Upper lobe of left lung (tissue), 6 donors: ENCODE results near the gene PCIF1. TPM values are rescaled to one million over a fixed set of nuclear protein-coding genes. Genes with fewer than 3 reads are reported as not detected.

Source experiments
- ATAC-seq, 2 donors: fragments of 200-7000 bp; cut with Tn5 transposase; one replicate each; pipeline ENCODE4 v1.9.1; 2022; ENCODE audit warnings: mild to moderate bottlenecking in 2 of 2, moderate library complexity in 2 of 2; ENCODE audit not compliant: low FRiP score in 2 of 2
- DNase-seq, 2 donors: peaks; one replicate each; pipeline ENCODE4 v3.0.0-alpha.2; 2019 to 2020
- H3K27ac ChIP-seq, 4 donors: fragments of 200-600 bp; sonication (generic); one replicate each; pipeline ENCODE4 v1.5.1; 2016 to 2019
- H3K27me3 ChIP-seq, 4 donors: fragments of 200-600 bp; sonication (generic); one replicate each; pipeline ENCODE4 v1.5.1; 2017 to 2019
- H3K36me3 ChIP-seq, 4 donors: fragments of 200-600 bp; sonication (generic); one replicate each; pipeline ENCODE4 v1.5.1; 2016 to 2019
- H3K4me1 ChIP-seq, 4 donors: fragments of 200-600 bp; sonication (generic); one replicate each; pipeline ENCODE4 v1.5.1; 2018 to 2019
- H3K4me3 ChIP-seq, 4 donors: fragments of 200-600 bp; sonication (generic); one replicate each; pipeline ENCODE4 v1.5.1; 2017 to 2019; ENCODE audit warnings: mild to moderate bottlenecking in 2 of 4, moderate library complexity in 1 of 4
- H3K9me3 ChIP-seq, 4 donors: fragments of 200-600 bp; sonication (generic); one replicate each; pipeline ENCODE4 v1.5.1; 2018 to 2019
- CTCF ChIP-seq, 6 experiments: fragments of 450-650 bp in 4 of 6; fragments of 200-600 bp in 2 of 6; sonication (generic) in 2 of 6; IDR thresholded peaks; one replicate each; pipeline ENCODE4 v1.5.1; 2016 to 2019; ENCODE audit warnings: antibody characterized with exemption in 6 of 6
- EP300 ChIP-seq, 4 donors: sonication (generic); formaldehyde crosslinking; IDR thresholded peaks; one replicate each; pipeline ENCODE4 v1.5.1; 2017; ENCODE audit warnings: antibody characterized with exemption in 4 of 4, control low read depth in 2 of 4
- POLR2A ChIP-seq, 4 donors: fragments of 450-650 bp; IDR thresholded peaks; one replicate each; pipeline ENCODE4 v1.5.1; 2016 to 2017; ENCODE audit warnings: antibody characterized with exemption in 4 of 4, mild to moderate bottlenecking in 2 of 4
- POLR2AphosphoS5 ChIP-seq, 2 donors: sonication (generic); formaldehyde crosslinking; IDR thresholded peaks; one replicate each; pipeline ENCODE4 v1.5.1; 2017; ENCODE audit warnings: antibody characterized with exemption in 2 of 2
- WGBS, 2 donors: methylation state at CpG; one replicate each; pipeline ENCODE4 v1.1.5; 2017 to 2018; 5-methylcytosine and 5-hydroxymethylcytosine counted together
- total RNA-seq, 6 donors: library from RNA; depleted of rRNA in 4 of 6; stranded (reverse); fragments of >200 nt in 4 of 6; gene quantifications; one replicate each; pipeline versions ENCODE4 v1.1.0 to v1.2.1, GENCODE V29; 2016 to 2021
- donor health status: DM: no; HTN: no; CAD: no; lungs with moderate emphysema.
- donor health status: DM: no; HTN: yes; CAD: no; lungs with severe emphysema.

PCIF1 gene
- total RNA-seq, 6 donors from 2014 or later: 41.7 to 59.7 (median 47.1) TPM

- TF ChIP-seq EP300 (IDR thresholded peaks at IDR 0.05) (no peak), POLR2AphosphoS5 (IDR thresholded peaks at IDR 0.05) (no peak), CTCF (IDR thresholded peaks at IDR 0.05) (no peak), POLR2A (IDR thresholded peaks at IDR 0.05) (no peak)
- Histone ChIP-seq H3K9me3 (no peaks in the 10 kb centered on the region), H3K4me1 (peaks cover 18 to 44% (median 29%) of the 10 kb centered on the region in 4 donors), H3K4me3 (peak overlapping the region in 3 of 4 donors; percentile 44 to 51 (median 48)), H3K27me3 (no peaks in the 10 kb centered on the region), H3K36me3 (peaks cover 0 to 4% (median 0%) of the 10 kb centered on the region in 4 donors), H3K27ac (peak overlapping the region; percentile 54 to 86 (median 77))
- ATAC-seq (no peak), DNase-seq (no peak)
- 19 to 24% methylated on average over 3 to 4 of the region's 4 CpGs for WGBS, 2 donors
These were observed 22.2 kb upstream of the PCIF1 start for GRCh38 chr20:45912344-45912682.

- 49 to 54% methylated on average over 5 of the region's 5 CpGs for WGBS, 2 donors
- ATAC-seq: no peak
- H3K4me1 ChIP-seq: peaks cover 20 to 49% (median 30%) of the 10 kb centered on the region in 4 donors
These were observed 21.4 kb upstream of the PCIF1 start for GRCh38 chr20:45913116-45913515.

GRCh38 chr20:45917790-45918141 lies 16.7 kb upstream of the PCIF1 start:
- Histone ChIP-seq H3K9me3 (no peaks in the 10 kb centered on the region), H3K4me3 (no peak overlapping the region), H3K36me3 (no peaks in the 10 kb centered on the region), H3K27me3 (no peaks in the 10 kb centered on the region), H3K27ac (peak overlapping the region; percentile 49 to 84 (median 65)), H3K4me1 (peaks cover 16 to 51% (median 37%) of the 10 kb centered on the region in 4 donors)
- TF ChIP-seq POLR2AphosphoS5 (IDR thresholded peaks at IDR 0.05) (no peak), EP300 (IDR thresholded peaks at IDR 0.05) (no peak), POLR2A (IDR thresholded peaks at IDR 0.05) (no peak), CTCF (IDR thresholded peaks at IDR 0.05) (no peak)
- ATAC-seq: peak in 1 of 2 donors; percentile 66
- 50 to 72% methylated on average over 5 of the region's 5 CpGs for WGBS, 2 donors
- DNase-seq: no peak

More at GRCh38 chr20:45913116-45913515, 21.4 kb upstream of the PCIF1 start:
- Histone ChIP-seq H3K4me3 (no peak overlapping the region), H3K36me3 (no peaks in the 10 kb centered on the region), H3K27ac (peak overlapping the region in 1 of 4 donors; percentile 82), H3K27me3 (no peaks in the 10 kb centered on the region), H3K9me3 (no peaks in the 10 kb centered on the region)
- TF ChIP-seq POLR2A (IDR thresholded peaks at IDR 0.05) (no peak), CTCF (IDR thresholded peaks at IDR 0.05) (no peak), EP300 (IDR thresholded peaks at IDR 0.05) (no peak), POLR2AphosphoS5 (IDR thresholded peaks at IDR 0.05) (no peak)
- no peak for DNase-seq

- ATAC-seq (peak in 1 of 2 donors; percentile 52), DNase-seq (no peak)
- TF ChIP-seq EP300 (IDR thresholded peaks at IDR 0.05) (no peak), POLR2A (IDR thresholded peaks at IDR 0.05) (peak in 1 of 4 donors; percentile 26), POLR2AphosphoS5 (IDR thresholded peaks at IDR 0.05) (peak in 1 of 2 donors; percentile 67), CTCF (IDR thresholded peaks at IDR 0.05) (no peak)
- H3K4me1 ChIP-seq: peaks cover 16 to 48% (median 36%) of the 10 kb centered on the region in 4 donors
- no peaks in the 10 kb centered on the region for H3K9me3 ChIP-seq
- no peaks in the 10 kb centered on the region for H3K27me3 ChIP-seq
- no peak overlapping the region for H3K4me3 ChIP-seq
- H3K36me3 ChIP-seq: no peaks in the 10 kb centered on the region
- H3K27ac ChIP-seq: peak overlapping the region; percentile 49 to 84 (median 65)
- WGBS, 2 donors: 64 to 70% methylated on average over 5 of the region's 5 CpGs
These were observed 16.2 kb upstream of the PCIF1 start for GRCh38 chr20:45918182-45918737.
